Adrenal gland (tissue), 12 donors: Measurements from ENCODE around the gene DONSON. TPM values are rescaled to one million over a fixed set of nuclear protein-coding genes. Genes with fewer than 3 reads are reported as not detected.

Experiments used
- DNase-seq, 7 donors: peaks; one replicate each; pipeline ENCODE4 v3.0.0-alpha.2; 2019 to 2020
- H3K27ac ChIP-seq, 5 donors: fragments of 200-600 bp; sonication (generic) in 4 of 5; 1 replicate in 3 of 5; 2 replicates in 2 of 5; pipeline versions ENCODE4 v1.5.1 to v1.8.0; 2016 to 2020; ENCODE audit warnings: mild to moderate bottlenecking in 1 of 5
- H3K27me3 ChIP-seq: fragments of 200-600 bp; 2 replicates; pipeline ENCODE4 v1.8.0; 2021
- H3K36me3 ChIP-seq, 2 donors: fragments of 200-600 bp; replicated peaks in 1 of 2; 1 replicate in 1 of 2; 2 replicates in 1 of 2; pipeline versions ENCODE4 v1.5.1 to v1.8.0; 2018 to 2022
- H3K4me1 ChIP-seq, 2 donors: fragments of 200-600 bp; replicated peaks in 1 of 2; 1 replicate in 1 of 2; 2 replicates in 1 of 2; pipeline versions ENCODE4 v1.5.1 to v1.8.0; 2018 to 2021
- H3K4me3 ChIP-seq, 4 donors: fragments of 200-600 bp; sonication (generic) in 3 of 4; one replicate each; pipeline ENCODE4 v1.5.1; 2016 to 2018
- H3K9me3 ChIP-seq, 3 donors: fragments of 200-600 bp; sonication (generic) in 1 of 3; replicated peaks in 1 of 3; 1 replicate in 2 of 3; 2 replicates in 1 of 3; pipeline versions ENCODE4 v1.5.1 to v1.8.0; 2016 to 2021
- POLR2A ChIP-seq, 2 donors: fragments of 450-650 bp; IDR thresholded peaks; one replicate each; pipeline ENCODE4 v1.6.1; 2017; ENCODE audit warnings: antibody characterized with exemption in 2 of 2, mild to moderate bottlenecking in 2 of 2, moderate library complexity in 1 of 2
- WGBS, 4 donors: extraction: QIAGEN DNeasy Blood & Tissue Kit in 2 of 4; methylation state at CpG; one replicate each; pipeline versions ENCODE4 v1.1.5 to v1.1.7; 2013 to 2017; 5-methylcytosine and 5-hydroxymethylcytosine counted together
- intact Hi-C, 2 donors: fragments of 100-400 bp; cut with DNase I; formaldehyde crosslinking; loops; one replicate each; pipeline versions ENCODE4 v1.14.1 to v1.15.0; 2022 to 2023
- polyA plus RNA-seq, 3 donors: library from polyadenylated mRNA; stranded (reverse); fragments of 200-250 nt in 2 of 3; fragments of 350-450 nt in 1 of 3; fragmentation: Illumina TruSeq in 1 of 3; extraction: RNeasy Lipid Tissue Mini Kit (QIAGEN cat#74804) in 1 of 3; gene quantifications; one replicate each; pipeline ENCODE4 v1.2.3, GENCODE V29; 2013 to 2014
- total RNA-seq, 9 donors: library from RNA; depleted of rRNA in 4 of 9; stranded (reverse); fragments of >200 nt in 4 of 9; fragments of 120-200 nt in 1 of 9; fragmentation: NEBNext Ultra II Directional in 1 of 9; extraction: Animal tissue kit (Norgen Biotek cat#: 25700) in 1 of 9; gene quantifications; one replicate each; pipeline versions ENCODE4 v1.1.0 to v1.2.4, GENCODE V29; 2013 to 2023
- TF ChIP-seq, protein P1 (sequence below), 6 experiments: fragments of 450-650 bp in 4 of 6; fragments of 200-600 bp in 2 of 6; sonication (generic) in 1 of 6; IDR thresholded peaks; 1 replicate in 5 of 6; 2 replicates in 1 of 6; pipeline versions ENCODE4 v1.5.1 to v1.8.0; 2016 to 2021; ENCODE audit warnings: antibody characterized with exemption in 6 of 6, mild to moderate bottlenecking in 2 of 6, moderate library complexity in 1 of 6
- donor health status: healthy with polysubstance abuse.
- donor health status: Bipolar disorder and iron deficiency.
- donor health status: DM: yes; HTN: yes; CAD: no.
- donor health status: DM: no; HTN: no; CAD: no.
- donor health status: DM: no; HTN: no; CAD: no.
- donor health status: DM: yes; HTN: yes; CAD: no.

The DONSON gene
- total and polyA plus RNA-seq, 12 donors = 3.3 to 34.3 (median 5.8) TPM

DNA sequence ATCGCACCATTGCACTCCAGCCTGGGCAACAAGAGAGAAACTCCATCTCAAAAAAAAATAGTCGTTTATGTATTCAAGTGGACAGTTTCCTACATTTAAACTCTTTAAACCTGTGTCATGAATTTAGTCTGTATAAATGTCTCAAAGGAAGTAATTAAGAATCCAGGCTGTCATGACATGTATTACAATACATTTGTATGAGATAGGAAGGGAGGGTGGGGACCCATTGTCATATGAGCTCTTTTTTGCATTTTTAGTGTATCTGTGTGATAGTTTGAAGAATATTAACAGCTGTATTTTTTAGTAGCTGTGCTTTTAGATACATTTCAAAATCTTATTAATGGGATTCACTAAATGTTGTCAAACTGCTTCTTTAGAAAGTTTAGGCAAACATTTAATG, 20.0 kb downstream of the DONSON start:
- peak overlapping the region in 1 of 5 donors; percentile 63 for H3K27ac ChIP-seq
- H3K4me3 ChIP-seq = no peak overlapping the region
- no peak for DNase-seq
- peaks cover 3 to 30% of the 10 kb centered on the region in 2 donors for H3K4me1 ChIP-seq
- H3K36me3 ChIP-seq = peaks cover 0 to 79% of the 10 kb centered on the region in 2 donors
- no peaks in the 10 kb centered on the region for H3K27me3 ChIP-seq
- TF ChIP-seq POLR2A (IDR thresholded peaks at IDR 0.05) = no peak
- TF ChIP-seq, protein P1, sequence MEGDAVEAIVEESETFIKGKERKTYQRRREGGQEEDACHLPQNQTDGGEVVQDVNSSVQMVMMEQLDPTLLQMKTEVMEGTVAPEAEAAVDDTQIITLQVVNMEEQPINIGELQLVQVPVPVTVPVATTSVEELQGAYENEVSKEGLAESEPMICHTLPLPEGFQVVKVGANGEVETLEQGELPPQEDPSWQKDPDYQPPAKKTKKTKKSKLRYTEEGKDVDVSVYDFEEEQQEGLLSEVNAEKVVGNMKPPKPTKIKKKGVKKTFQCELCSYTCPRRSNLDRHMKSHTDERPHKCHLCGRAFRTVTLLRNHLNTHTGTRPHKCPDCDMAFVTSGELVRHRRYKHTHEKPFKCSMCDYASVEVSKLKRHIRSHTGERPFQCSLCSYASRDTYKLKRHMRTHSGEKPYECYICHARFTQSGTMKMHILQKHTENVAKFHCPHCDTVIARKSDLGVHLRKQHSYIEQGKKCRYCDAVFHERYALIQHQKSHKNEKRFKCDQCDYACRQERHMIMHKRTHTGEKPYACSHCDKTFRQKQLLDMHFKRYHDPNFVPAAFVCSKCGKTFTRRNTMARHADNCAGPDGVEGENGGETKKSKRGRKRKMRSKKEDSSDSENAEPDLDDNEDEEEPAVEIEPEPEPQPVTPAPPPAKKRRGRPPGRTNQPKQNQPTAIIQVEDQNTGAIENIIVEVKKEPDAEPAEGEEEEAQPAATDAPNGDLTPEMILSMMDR (IDR thresholded peaks at IDR 0.05) = no peak
- intact Hi-C loops = no loop called here
- H3K9me3 ChIP-seq = peaks cover 0 to 5% (median 0%) of the 10 kb centered on the region in 3 donors
- 77 to 82% (median 80%) methylated on average over 2 of the region's 2 CpGs for WGBS, 4 donors

GRCh38 chr21:33567914-33568313, 20.6 kb downstream of the DONSON start:
- Histone ChIP-seq H3K27me3 (no peaks in the 10 kb centered on the region), H3K9me3 (peaks cover 0 to 5% (median 0%) of the 10 kb centered on the region in 3 donors), H3K36me3 (peaks cover 0 to 77% of the 10 kb centered on the region in 2 donors), H3K4me1 (peaks cover 3 to 30% of the 10 kb centered on the region in 2 donors), H3K27ac (peak overlapping the region in 1 of 5 donors; percentile 63), H3K4me3 (no peak overlapping the region)
- no peak for TF ChIP-seq POLR2A (IDR thresholded peaks at IDR 0.05)
- TF ChIP-seq, protein P1 (IDR thresholded peaks at IDR 0.05) = no peak
- DNase-seq = no peak
- intact Hi-C loops = no loop called here
- WGBS, 4 donors = 68 to 83% (median 77%) methylated on average over 6 of the region's 6 CpGs

DNA sequence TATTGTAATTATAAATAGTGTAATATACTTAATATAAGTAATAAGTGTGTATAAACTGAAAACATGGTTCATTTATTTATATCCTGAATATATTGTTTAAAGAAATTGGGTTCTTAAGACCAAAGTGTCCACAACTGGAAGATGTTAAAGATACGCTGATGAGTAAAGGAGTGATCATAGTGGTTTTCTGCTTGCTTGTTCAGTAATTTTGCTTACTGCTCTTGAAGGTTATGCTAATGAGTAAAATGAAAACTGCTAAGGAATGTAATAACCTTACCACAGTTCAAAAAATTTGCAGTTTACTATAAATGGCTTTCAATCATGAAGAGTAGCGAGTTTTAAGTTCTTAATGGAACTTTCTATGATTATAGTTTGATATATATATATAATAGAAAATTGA, 22.0 kb downstream of the DONSON start:
- H3K36me3 ChIP-seq = peaks cover 0 to 77% of the 10 kb centered on the region in 2 donors
- no peak overlapping the region for H3K27ac ChIP-seq
- H3K4me1 ChIP-seq = peaks cover 0 to 23% of the 10 kb centered on the region in 2 donors
- TF ChIP-seq, protein P1 (IDR thresholded peaks at IDR 0.05) = no peak
- TF ChIP-seq POLR2A (IDR thresholded peaks at IDR 0.05) = no peak
- peaks cover 0 to 5% (median 0%) of the 10 kb centered on the region in 3 donors for H3K9me3 ChIP-seq
- 93 to 98% (median 94%) methylated on average over 2 of the region's 2 CpGs for WGBS, 4 donors
- intact Hi-C loops = no loop called here
- no peaks in the 10 kb centered on the region for H3K27me3 ChIP-seq
- H3K4me3 ChIP-seq = no peak overlapping the region
- DNase-seq = no peak

- 91 to 98% (median 98%) methylated on average over 2 of the region's 2 CpGs for WGBS, 4 donors
- Histone ChIP-seq H3K36me3 (peaks cover 0 to 77% of the 10 kb centered on the region in 2 donors), H3K27me3 (no peaks in the 10 kb centered on the region), H3K27ac (no peak overlapping the region), H3K4me1 (peaks cover 0 to 20% of the 10 kb centered on the region in 2 donors), H3K9me3 (no peaks in the 10 kb centered on the region), H3K4me3 (no peak overlapping the region)
- intact Hi-C loops = no loop called here
- DNase-seq = no peak
- no peak for TF ChIP-seq POLR2A (IDR thresholded peaks at IDR 0.05)
- TF ChIP-seq, protein P1 (IDR thresholded peaks at IDR 0.05) = no peak
Measured at GRCh38 chr21:33562389-33562788, 26.1 kb downstream of the DONSON start.
